Breast epithelium (tissue), 3 donors: ENCODE measurements around the gene CLDN11.

Experiments
- POLR2A ChIP-seq: fragments of 450-650 bp; IDR thresholded peaks from one replicate; pipeline ENCODE4 v1.6.1; 2016; ENCODE audit warnings: antibody characterized with exemption, mild to moderate bottlenecking, moderate library complexity
- POLR2AphosphoS5 ChIP-seq, 3 donors: sonication (generic); formaldehyde crosslinking; IDR thresholded peaks; one replicate each; pipeline ENCODE4 v1.6.1; 2017; ENCODE audit warnings: antibody characterized with exemption in 3 of 3
- TF ChIP-seq, protein P1 (sequence below), 3 donors: fragments of 450-650 bp; IDR thresholded peaks; one replicate each; pipeline ENCODE4 v1.5.1; 2016 to 2017; ENCODE audit warnings: antibody characterized with exemption in 3 of 3, mild to moderate bottlenecking in 3 of 3, moderate library complexity in 3 of 3

DNA sequence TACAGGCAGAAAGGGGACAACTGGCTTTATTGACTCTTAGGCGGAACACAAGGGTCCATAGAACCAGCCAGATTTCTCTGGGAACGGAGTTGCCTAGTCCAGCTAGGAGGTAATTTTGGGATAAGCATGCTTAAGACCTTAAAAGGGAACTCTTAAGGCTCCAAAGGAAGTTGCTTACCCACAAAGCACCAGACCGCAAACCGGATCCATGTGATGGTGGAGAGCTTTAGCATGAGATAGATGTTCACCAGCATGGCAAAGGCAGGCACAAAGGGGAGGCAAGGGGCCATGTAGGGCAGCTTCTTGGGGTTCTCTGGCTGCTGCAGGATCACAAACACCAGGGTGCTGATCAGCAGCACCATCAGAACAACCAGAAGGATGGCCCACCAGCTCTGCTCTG, 61.4 kb downstream of the CLDN11 start:
- no peak for TF ChIP-seq POLR2A
- TF ChIP-seq, protein P1, sequence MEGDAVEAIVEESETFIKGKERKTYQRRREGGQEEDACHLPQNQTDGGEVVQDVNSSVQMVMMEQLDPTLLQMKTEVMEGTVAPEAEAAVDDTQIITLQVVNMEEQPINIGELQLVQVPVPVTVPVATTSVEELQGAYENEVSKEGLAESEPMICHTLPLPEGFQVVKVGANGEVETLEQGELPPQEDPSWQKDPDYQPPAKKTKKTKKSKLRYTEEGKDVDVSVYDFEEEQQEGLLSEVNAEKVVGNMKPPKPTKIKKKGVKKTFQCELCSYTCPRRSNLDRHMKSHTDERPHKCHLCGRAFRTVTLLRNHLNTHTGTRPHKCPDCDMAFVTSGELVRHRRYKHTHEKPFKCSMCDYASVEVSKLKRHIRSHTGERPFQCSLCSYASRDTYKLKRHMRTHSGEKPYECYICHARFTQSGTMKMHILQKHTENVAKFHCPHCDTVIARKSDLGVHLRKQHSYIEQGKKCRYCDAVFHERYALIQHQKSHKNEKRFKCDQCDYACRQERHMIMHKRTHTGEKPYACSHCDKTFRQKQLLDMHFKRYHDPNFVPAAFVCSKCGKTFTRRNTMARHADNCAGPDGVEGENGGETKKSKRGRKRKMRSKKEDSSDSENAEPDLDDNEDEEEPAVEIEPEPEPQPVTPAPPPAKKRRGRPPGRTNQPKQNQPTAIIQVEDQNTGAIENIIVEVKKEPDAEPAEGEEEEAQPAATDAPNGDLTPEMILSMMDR (IDR thresholded peaks at IDR 0.05): no peak
- no peak for TF ChIP-seq POLR2AphosphoS5 (IDR thresholded peaks at IDR 0.05)
